Endodermal cell (in vitro differentiated cells): ENCODE data around the gene RAB44. TPM values are rescaled to one million over a fixed set of nuclear protein-coding genes. Genes with fewer than 3 reads are reported as not detected.

Experiments
- DNase-seq: peaks from one replicate; pipeline ENCODE4 v3.0.0-alpha.2; 2017
- H3K27ac ChIP-seq: 2 replicates; pipeline ENCODE4 v1.5.1; 2013; ENCODE audit warnings: mild to moderate bottlenecking, low read depth, low read length, moderate library complexity
- H3K27me3 ChIP-seq: 2 replicates; pipeline ENCODE4 v1.6.1; 2013; ENCODE audit warnings: mild to moderate bottlenecking, low read length, moderate library complexity; ENCODE audit not compliant: insufficient read depth, control insufficient read depth, poor library complexity, severe bottlenecking
- H3K36me3 ChIP-seq: 2 replicates; pipeline ENCODE4 v1.7.0; 2013; ENCODE audit warnings: mild to moderate bottlenecking, low read length, moderate library complexity; ENCODE audit not compliant: control insufficient read depth, insufficient read depth
- H3K4me1 ChIP-seq: one replicate; pipeline ENCODE4 v1.7.0; 2013; ENCODE audit warnings: low read length; ENCODE audit not compliant: control insufficient read depth, insufficient read depth
- H3K4me3 ChIP-seq: 2 replicates; pipeline ENCODE4 v1.5.1; 2013; ENCODE audit warnings: mild to moderate bottlenecking, low read length, moderate library complexity
- H3K9ac ChIP-seq: 2 replicates; pipeline ENCODE4 v1.6.1; 2013; ENCODE audit warnings: mild to moderate bottlenecking, low read length, moderate library complexity; ENCODE audit not compliant: poor library complexity, severe bottlenecking; ENCODE audit errors: extremely low read depth
- H3K9me3 ChIP-seq: 2 replicates; pipeline ENCODE4 v1.6.1; 2013; ENCODE audit warnings: mild to moderate bottlenecking, low read length, moderate library complexity; ENCODE audit not compliant: control insufficient read depth
- H3K27ac Mint-ChIP-seq: 2 replicates; pipeline ENCODE4 v1.8.0; 2020; ENCODE audit warnings: mixed read lengths
- H3K27me3 Mint-ChIP-seq: 2 replicates; pipeline ENCODE4 v1.8.0; 2021; ENCODE audit warnings: mild to moderate bottlenecking, mixed read lengths; ENCODE audit not compliant: insufficient read depth
- H3K36me3 Mint-ChIP-seq: 2 replicates; pipeline ENCODE4 v1.8.0; 2020; ENCODE audit warnings: low read depth, mixed read lengths
- H3K4me1 Mint-ChIP-seq: 2 replicates; pipeline ENCODE4 v1.8.0; 2020; ENCODE audit warnings: mixed read lengths
- H3K4me3 Mint-ChIP-seq: 2 replicates; pipeline ENCODE4 v1.8.0; 2020; ENCODE audit warnings: mild to moderate bottlenecking, moderate library complexity, mixed read lengths
- H3K9me3 Mint-ChIP-seq: 2 replicates; pipeline ENCODE4 v1.8.0; 2020; ENCODE audit warnings: mild to moderate bottlenecking, mixed read lengths
- CTCF ChIP-seq: fragments of 200-600 bp; sonication (generic); conservative IDR thresholded peaks from 2 replicates; pipeline ENCODE4 v1.5.0; 2021; ENCODE audit warnings: antibody characterized with exemption, mild to moderate bottlenecking
- WGBS, 2 experiments: methylation state at CpG; one replicate each; pipeline versions ENCODE4 v1.1.5 to v1.1.7; 2013; ENCODE audit warnings: missing lambda C conversion rate in 2 of 2, mixed read lengths in 1 of 2; ENCODE audit not compliant: insufficient coverage in 1 of 2, insufficient read length in 1 of 2; 5-methylcytosine and 5-hydroxymethylcytosine counted together
- total RNA-seq, 2 donors: library from RNA; stranded (reverse); fragmentation: NEBNext Ultra II Directional in 1 of 2; extraction: Animal tissue kit (Norgen Biotek cat#: 25700) in 1 of 2; gene quantifications; 2 replicates in 1 of 2; 3 replicates in 1 of 2; pipeline ENCODE4 v1.2.1, GENCODE V29; 2021

Gene RAB44
- total RNA-seq, 2 donors from 2014 or later = not detected

GRCh38 chr6:36757206-36757605, 59.6 kb downstream of the RAB44 start:
- H3K36me3 ChIP-seq = no peaks in the 10 kb centered on the region
- WGBS, 2 experiments = 87 to 89% methylated on average over 4 of the region's 4 CpGs
- Mint-ChIP-seq H3K4me1 (peaks cover 6% of the 10 kb centered on the region), H3K27ac (no peak overlapping the region), H3K36me3 (no peaks in the 10 kb centered on the region), H3K9me3 (no peaks in the 10 kb centered on the region), H3K4me3 (no peak overlapping the region), H3K27me3 (peaks cover 2% of the 10 kb centered on the region)
- no peak for DNase-seq
- no peak overlapping the region for H3K4me3 ChIP-seq
- no peaks in the 10 kb centered on the region for H3K9me3 ChIP-seq
- H3K27ac ChIP-seq = no peak overlapping the region
- TF ChIP-seq CTCF = no peak
- H3K9ac ChIP-seq = no peak overlapping the region
- no peaks in the 10 kb centered on the region for H3K27me3 ChIP-seq
- H3K4me1 ChIP-seq = no peaks in the 10 kb centered on the region

GRCh38 chr6:36757943-36758508, 60.4 kb downstream of the RAB44 start:
- H3K4me1 Mint-ChIP-seq = peaks cover 3% of the 10 kb centered on the region
- Histone ChIP-seq H3K9me3 (no peaks in the 10 kb centered on the region), H3K4me3 (no peak overlapping the region), H3K9ac (no peak overlapping the region), H3K36me3 (no peaks in the 10 kb centered on the region), H3K27ac (no peak overlapping the region), H3K4me1 (no peaks in the 10 kb centered on the region), H3K27me3 (no peaks in the 10 kb centered on the region)
- H3K27ac Mint-ChIP-seq = no peak overlapping the region
- no peak overlapping the region for H3K4me3 Mint-ChIP-seq
- H3K27me3 Mint-ChIP-seq = peaks cover 2% of the 10 kb centered on the region
- DNase-seq = no peak
- no peaks in the 10 kb centered on the region for H3K36me3 Mint-ChIP-seq
- no peak for TF ChIP-seq CTCF
- no peaks in the 10 kb centered on the region for H3K9me3 Mint-ChIP-seq
- 74 to 79% methylated on average over 6 of the region's 6 CpGs for WGBS, 2 experiments

- peak; percentile 72 for DNase-seq
- Histone ChIP-seq H3K27ac (no peak overlapping the region), H3K9me3 (no peaks in the 10 kb centered on the region), H3K36me3 (no peaks in the 10 kb centered on the region), H3K9ac (no peak overlapping the region), H3K27me3 (no peaks in the 10 kb centered on the region), H3K4me1 (no peaks in the 10 kb centered on the region), H3K4me3 (no peak overlapping the region)
- Mint-ChIP-seq H3K4me3 (no peak overlapping the region), H3K36me3 (no peaks in the 10 kb centered on the region), H3K4me1 (peaks cover 3% of the 10 kb centered on the region), H3K27ac (no peak overlapping the region), H3K9me3 (no peaks in the 10 kb centered on the region), H3K27me3 (peaks cover 2% of the 10 kb centered on the region)
- TF ChIP-seq CTCF = no peak
- WGBS, 2 experiments = 82 to 88% methylated on average over 13 to 15 of the region's 15 CpGs
Measured at GRCh38 chr6:36758516-36759147, 61.0 kb downstream of the RAB44 start.
